Measurements from ENCODE around the gene PLXNA3.

The PLXNA3 gene

GRCh38 chrX:154525606-154526490 is 67.8 kb downstream of the PLXNA3 start:
- in situ Hi-C loops (cut with MboI; ENCODE audit: low sequenced_read_pairs): no loop called here

- in situ Hi-C loops (cut with MboI; ENCODE audit: low sequenced_read_pairs): no loop called here
Measured at GRCh38 chrX:154526901-154527675, 69.0 kb downstream of the PLXNA3 start.

Data from HL-60/S4 treated with phorbol 12-myristate 13-acetate at 8.2 ng/mL for 4 days and 3 days (cell line).